GM19238 (cell line): ENCODE data around the gene SETBP1.

Experiments
- DNase-seq: peaks from one replicate; pipeline ENCODE4 v3.0.0; 2011; ENCODE audit warnings: low spot score; ENCODE audit not compliant: insufficient read length

The SETBP1 gene

GRCh38 chr18:44812426-44812825 lies 131.7 kb downstream of the SETBP1 start:
- no peak for DNase-seq

GRCh38 chr18:44813586-44813985 lies 132.9 kb downstream of the SETBP1 start:
- DNase-seq: no peak

- DNase-seq: no peak
These were observed 134.4 kb downstream of the SETBP1 start for GRCh38 chr18:44815108-44815507.

- DNase-seq: no peak
These were observed 135.4 kb downstream of the SETBP1 start for GRCh38 chr18:44816050-44816449.

DNA sequence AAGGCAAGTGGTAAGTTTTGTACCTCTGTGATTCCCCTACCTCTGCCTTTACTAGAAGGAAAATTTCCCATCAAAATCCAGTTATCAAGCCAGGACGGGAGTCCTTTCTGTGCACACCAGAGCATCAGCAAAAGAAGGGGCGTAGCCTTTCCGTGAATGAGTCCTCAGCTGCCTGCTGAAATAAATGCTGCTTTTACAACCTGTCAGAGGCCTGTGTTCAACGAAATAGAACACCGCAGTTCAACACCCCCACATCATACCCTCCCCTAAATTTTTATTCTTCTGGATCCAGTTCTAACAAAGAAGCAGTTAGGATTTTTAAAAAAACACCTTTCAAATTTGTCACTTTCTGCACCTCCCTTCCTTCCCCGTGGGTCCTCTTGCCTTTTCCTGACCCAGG lies 135.8 kb downstream of the SETBP1 start:
- no peak for DNase-seq

DNA sequence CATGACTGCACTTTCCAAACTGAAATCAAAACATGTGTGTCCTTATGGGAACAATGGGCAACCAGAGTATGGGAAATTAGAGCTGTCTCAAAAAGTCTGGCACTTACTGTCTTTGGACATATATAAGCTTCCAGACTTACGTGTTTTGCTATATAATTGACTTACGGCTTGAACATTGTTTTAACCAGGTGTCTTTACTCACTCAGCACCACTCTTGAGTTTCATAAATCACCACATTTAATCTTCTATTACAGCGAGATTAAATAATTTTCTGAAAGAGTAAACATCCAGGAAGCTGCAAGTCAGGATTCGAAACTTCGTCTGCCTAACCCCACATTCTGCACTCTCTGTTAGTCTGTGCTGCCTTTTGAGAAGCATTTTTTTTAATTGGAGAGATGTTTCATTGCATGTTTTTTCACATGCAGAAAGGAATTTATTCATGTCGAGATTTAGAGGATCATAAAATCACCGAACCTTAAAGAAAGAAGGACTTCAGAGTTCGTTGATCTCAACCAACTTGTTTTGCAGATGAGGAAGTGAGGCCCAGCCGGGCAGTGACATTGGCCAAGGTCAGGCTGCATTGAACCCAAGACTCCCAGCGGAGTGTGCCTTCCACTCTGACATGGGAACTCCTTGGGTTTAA lies 137.3 kb downstream of the SETBP1 start:
- no peak for DNase-seq

- no peak for DNase-seq
These were observed 138.1 kb downstream of the SETBP1 start for GRCh38 chr18:44818668-44819403.

GRCh38 chr18:44819944-44820510 lies 139.3 kb downstream of the SETBP1 start:
- DNase-seq: no peak

- DNase-seq: no peak
These were observed 141.2 kb downstream of the SETBP1 start for GRCh38 chr18:44821924-44822323.

DNA sequence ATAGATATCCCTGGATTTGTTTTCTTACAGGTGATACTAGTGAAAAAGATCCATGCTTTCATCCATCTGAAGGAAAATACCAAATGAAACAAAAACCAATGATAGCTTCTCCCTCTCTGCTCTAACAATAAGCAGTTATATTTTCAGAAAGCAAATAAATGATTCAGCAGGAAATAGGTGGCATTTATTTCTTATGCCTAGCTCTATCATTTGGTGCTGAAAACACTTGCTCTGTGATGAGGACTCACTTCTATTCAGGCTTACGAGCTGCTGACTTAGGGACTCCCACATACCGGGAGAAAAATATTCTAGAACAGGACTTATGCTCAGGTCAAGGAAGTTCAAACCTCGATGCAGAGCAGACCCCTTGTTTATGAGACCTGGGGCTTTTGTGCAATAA lies 142.6 kb downstream of the SETBP1 start:
- DNase-seq: no peak

DNA sequence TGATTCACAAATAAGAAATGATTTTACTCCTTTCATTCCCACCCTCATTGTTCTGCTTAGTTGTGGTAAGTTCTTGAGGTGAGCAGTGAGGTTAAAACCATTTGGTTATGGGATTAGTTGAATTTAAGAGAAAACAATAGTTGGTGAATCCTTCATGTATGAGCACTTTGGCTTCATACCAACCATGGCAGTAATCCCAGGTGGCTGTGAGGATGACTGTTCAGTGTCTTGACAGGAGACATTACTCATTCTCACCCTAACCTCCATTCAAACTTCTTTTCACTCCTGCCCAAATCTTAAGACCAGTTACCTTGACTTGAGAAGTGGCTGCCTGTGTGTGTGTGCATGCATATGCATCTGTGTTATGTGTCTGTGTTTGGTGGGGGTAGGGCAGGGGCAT lies 143.1 kb downstream of the SETBP1 start:
- DNase-seq: no peak

- DNase-seq: no peak
These were observed 144.2 kb downstream of the SETBP1 start for GRCh38 chr18:44824884-44825283.

DNA sequence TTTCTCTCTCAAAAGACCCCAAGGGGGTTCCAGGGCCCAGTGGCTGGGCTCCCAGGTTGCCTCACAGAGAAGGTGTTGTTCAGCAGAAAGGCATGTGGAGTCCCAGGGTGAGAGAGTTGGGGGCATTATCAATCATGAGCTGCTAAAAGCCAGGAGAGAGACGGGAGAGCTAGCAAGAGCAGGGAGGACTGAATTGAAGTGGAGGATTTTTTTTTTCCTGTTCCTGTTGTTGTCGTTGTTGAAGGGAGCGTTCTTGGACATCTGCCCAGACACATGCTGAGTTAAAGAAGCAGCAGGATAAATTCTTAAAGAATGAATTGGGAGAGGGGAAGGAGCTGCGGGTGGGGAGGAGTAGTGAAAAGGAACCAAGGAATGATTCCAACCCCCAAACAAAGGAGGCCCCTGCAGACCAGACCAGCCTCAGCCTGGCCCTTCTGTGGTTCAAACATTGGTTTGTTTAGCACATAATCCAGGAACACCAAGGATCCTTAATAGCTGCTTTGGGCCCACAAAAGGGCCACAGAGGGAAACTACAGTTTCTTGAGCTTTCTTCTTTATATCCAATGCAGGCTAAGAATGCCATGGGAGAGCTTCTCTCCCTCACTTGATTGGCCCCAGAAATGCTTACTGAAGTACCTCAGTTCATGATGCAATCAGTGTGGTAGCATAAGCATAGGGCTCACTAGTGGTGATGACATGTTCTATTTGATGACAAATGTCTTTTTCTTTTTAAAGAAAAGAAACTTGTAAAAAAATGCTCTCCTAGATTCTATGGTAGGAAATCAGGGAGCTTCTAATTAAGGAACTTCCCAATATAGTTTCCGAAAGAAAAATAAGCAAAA lies 146.0 kb downstream of the SETBP1 start:
- no peak for DNase-seq

DNA sequence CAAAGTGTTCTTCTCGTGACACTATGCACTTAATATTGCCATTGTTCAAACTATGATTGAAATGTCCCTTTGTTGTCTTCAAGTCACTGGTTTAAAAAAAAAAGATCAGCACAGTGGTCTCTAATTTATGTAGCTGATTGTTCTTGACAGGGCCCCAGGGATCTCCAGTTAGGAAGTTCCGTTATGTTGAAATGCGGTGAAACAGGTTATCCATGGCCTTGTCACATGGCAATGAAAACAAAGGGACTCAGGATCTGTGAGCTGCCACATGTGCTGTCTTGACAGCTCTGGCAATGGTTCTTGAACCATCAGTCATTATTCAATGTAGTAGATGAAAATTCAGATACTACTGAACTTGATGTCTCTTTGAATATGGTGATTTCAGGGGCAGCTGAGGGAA lies 147.4 kb downstream of the SETBP1 start:
- DNase-seq: no peak

DNA sequence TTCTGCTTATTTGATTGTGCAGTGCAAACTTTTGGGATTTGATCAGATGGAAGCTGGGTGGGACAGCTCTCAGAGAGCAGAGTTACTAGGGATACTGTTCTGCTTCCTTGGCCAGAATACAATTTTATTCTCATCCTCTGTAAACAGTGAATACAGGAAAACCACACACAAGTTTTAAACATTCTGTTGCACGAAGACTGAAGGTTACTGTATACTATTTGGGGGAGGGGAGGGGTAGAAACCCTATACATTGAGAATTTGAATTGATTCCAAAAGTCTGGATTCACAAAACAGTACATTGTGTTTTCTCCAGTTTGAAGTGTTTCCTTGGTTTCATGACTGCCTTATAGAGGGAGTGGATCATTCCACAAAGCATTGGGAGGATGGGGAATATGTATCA lies 149.9 kb downstream of the SETBP1 start:
- no peak for DNase-seq

GRCh38 chr18:44833786-44834185 lies 153.1 kb downstream of the SETBP1 start:
- DNase-seq: no peak

GRCh38 chr18:44834867-44835469 lies 154.3 kb downstream of the SETBP1 start:
- DNase-seq: no peak

- DNase-seq: no peak
These were observed 155.0 kb downstream of the SETBP1 start for GRCh38 chr18:44835703-44836102.

GRCh38 chr18:44836263-44836662 lies 155.6 kb downstream of the SETBP1 start:
- DNase-seq: no peak

GRCh38 chr18:44837482-44838180 lies 156.9 kb downstream of the SETBP1 start:
- no peak for DNase-seq
